IMR-90 (cell line): ENCODE data around the gene FHL2. TPM values are rescaled to one million over a fixed set of nuclear protein-coding genes. Genes with fewer than 3 reads are reported as not detected.

Experiments
- ATAC-seq: fragments of 200-7000 bp; cut with Tn5 transposase; 2 replicates; pipeline ENCODE4 v1.9.1; 2020; ENCODE audit warnings: low read depth, mild to moderate bottlenecking, moderate library complexity
- BruUV-seq: library from RNA; stranded (reverse); fragments of 400-500 nt; replicated peaks from 2 replicates; lab custom pipeline; 2021; lab: Mats Ljungman, UMichigan
- CTCF ChIA-PET: fragments of 300-600 bp; formaldehyde crosslinking; extraction: SDS; loops from one replicate; lab custom pipeline; 2021; ENCODE audit warnings: antibody characterized with exemption; lab: Yijun Ruan, JAX
- POLR2A ChIA-PET: fragments of 300-600 bp; sonication (Branson Sonifier 250); formaldehyde crosslinking; loops from one replicate; lab custom pipeline; 2022; ENCODE audit warnings: antibody characterized with exemption; ENCODE audit not compliant: unreplicated experiment; lab: Charles Lee
- DNase-seq: peaks from one replicate; pipeline ENCODE4 v3.0.0; 2013
- H2AFZ ChIP-seq: replicated peaks from 2 replicates; pipeline ENCODE3; 2013; ENCODE audit warnings: low read length, mild to moderate bottlenecking; ENCODE audit not compliant: poor library complexity
- H2AK5ac ChIP-seq: 2 replicates; pipeline ENCODE4 v1.6.1; 2013; ENCODE audit warnings: low read depth, low read length, inconsistent platforms
- H2AK9ac ChIP-seq: replicated peaks from 2 replicates; pipeline ENCODE3; 2013; ENCODE audit warnings: mild to moderate bottlenecking, low read depth, low read length, moderate library complexity; ENCODE audit not compliant: poor library complexity
- H2BK120ac ChIP-seq: 2 replicates; pipeline ENCODE4 v1.6.1; 2013; ENCODE audit warnings: low read depth, low read length, inconsistent platforms
- H2BK15ac ChIP-seq: 3 replicates; pipeline ENCODE4 v1.6.1; 2013; ENCODE audit warnings: low read depth, low read length, inconsistent platforms
- H2BK20ac ChIP-seq: 2 replicates; pipeline ENCODE4 v1.6.1; 2013; ENCODE audit warnings: low read depth, mild to moderate bottlenecking, inconsistent platforms, low read length, moderate library complexity
- H2BK5ac ChIP-seq: 2 replicates; pipeline ENCODE4 v1.6.1; 2013; ENCODE audit warnings: mild to moderate bottlenecking, low read depth, low read length, inconsistent platforms; ENCODE audit not compliant: poor library complexity, severe bottlenecking
- H3K14ac ChIP-seq: replicated peaks from 2 replicates; pipeline ENCODE4 v1.6.1; 2013; ENCODE audit warnings: low read depth, low read length, inconsistent platforms
- H3K18ac ChIP-seq: 2 replicates; pipeline ENCODE4 v1.6.1; 2013; ENCODE audit warnings: low read depth, low read length, control low read depth
- H3K23ac ChIP-seq: 2 replicates; pipeline ENCODE4 v1.6.1; 2013; ENCODE audit warnings: low read depth, low read length, inconsistent platforms
- H3K27ac ChIP-seq: 2 replicates; pipeline ENCODE4 v1.5.1; 2013; ENCODE audit warnings: mild to moderate bottlenecking, control low read depth, low read length; ENCODE audit not compliant: insufficient read depth
- H3K27me3 ChIP-seq: 2 replicates; pipeline ENCODE4 v1.6.1; 2013; ENCODE audit warnings: low read length; ENCODE audit not compliant: control insufficient read depth, insufficient read depth
- H3K36me3 ChIP-seq: 2 replicates; pipeline ENCODE4 v1.6.1; 2013; ENCODE audit warnings: low read length, mixed read lengths; ENCODE audit not compliant: control insufficient read depth, insufficient read depth
- H3K4ac ChIP-seq: 2 replicates; pipeline ENCODE4 v1.6.1; 2013; ENCODE audit warnings: low read depth, low read length, inconsistent platforms
- H3K4me1 ChIP-seq: 2 replicates; pipeline ENCODE4 v1.6.1; 2013; ENCODE audit warnings: low read length, mixed read lengths; ENCODE audit not compliant: control insufficient read depth, insufficient read depth
- H3K4me2 ChIP-seq: 2 replicates; pipeline ENCODE4 v1.6.1; 2013; ENCODE audit warnings: low read depth, mild to moderate bottlenecking, control low read depth, low read length, moderate library complexity
- H3K4me3 ChIP-seq: 2 replicates; pipeline ENCODE4 v1.5.1; 2013; ENCODE audit warnings: low read depth, mild to moderate bottlenecking, control low read depth, low read length, moderate library complexity; ENCODE audit not compliant: insufficient read depth
- H3K56ac ChIP-seq: 2 replicates; pipeline ENCODE4 v1.6.1; 2013; ENCODE audit warnings: low read length, inconsistent platforms; ENCODE audit not compliant: insufficient read depth; ENCODE audit errors: extremely low read depth
- H3K79me1 ChIP-seq, 2 experiments: 2 replicates each; pipeline ENCODE4 v1.6.1; 2013; ENCODE audit warnings: low read length in 2 of 2, inconsistent platforms in 1 of 2, low read depth in 1 of 2
- H3K9ac ChIP-seq: 2 replicates; pipeline ENCODE4 v1.6.1; 2013; ENCODE audit warnings: low read depth, low read length, control low read depth
- H3K9me1 ChIP-seq: 2 replicates; pipeline ENCODE4 v1.6.1; 2013; ENCODE audit warnings: low read length, inconsistent platforms; ENCODE audit not compliant: insufficient read depth
- H3K9me3 ChIP-seq: 2 replicates; pipeline ENCODE4 v1.6.1; 2013; ENCODE audit warnings: low read length; ENCODE audit not compliant: control insufficient read depth, insufficient read depth
- H4K20me1 ChIP-seq: 2 replicates; pipeline ENCODE4 v1.6.1; 2013; ENCODE audit warnings: low read length, inconsistent platforms; ENCODE audit not compliant: insufficient read depth
- H4K5ac ChIP-seq: 2 replicates; pipeline ENCODE4 v1.6.1; 2013; ENCODE audit warnings: mild to moderate bottlenecking, low read depth, low read length, control low read depth
- H4K8ac ChIP-seq, 2 experiments: 2 replicates each; pipeline ENCODE4 v1.6.1; 2013; ENCODE audit warnings: low read depth in 2 of 2, low read length in 2 of 2, control low read depth in 1 of 2, inconsistent platforms in 1 of 2
- H4K91ac ChIP-seq: 2 replicates; pipeline ENCODE4 v1.6.1; 2013; ENCODE audit warnings: low read depth, low read length, inconsistent platforms; ENCODE audit not compliant: insufficient read depth
- BHLHE40 ChIP-seq: fragments of 150-350 bp; IDR thresholded peaks from 2 replicates; pipeline ENCODE4 v1.6.1; 2016; ENCODE audit warnings: mild to moderate bottlenecking, low read depth, low read length
- CEBPB ChIP-seq: IDR thresholded peaks from 2 replicates; pipeline ENCODE4 v1.6.1; 2012; ENCODE audit warnings: low read depth, low read length, improper control_type of control experiment
- CHD1 ChIP-seq: IDR thresholded peaks from 2 replicates; pipeline ENCODE4 v1.6.1; 2012; ENCODE audit warnings: low read depth, low read length, improper control_type of control experiment
- CTCF ChIP-seq: conservative IDR thresholded peaks from 2 replicates; pipeline ENCODE4 v1.5.1; 2012; ENCODE audit warnings: mild to moderate bottlenecking, low read depth, low read length, improper control_type of control experiment
- ELK1 ChIP-seq: fragments of 150-350 bp; IDR thresholded peaks from 2 replicates; pipeline ENCODE4 v1.6.1; 2016; ENCODE audit warnings: low read depth, mild to moderate bottlenecking, low read length, moderate library complexity, borderline replicate concordance
- FOS ChIP-seq: fragments of 150-350 bp; IDR thresholded peaks from 2 replicates; pipeline ENCODE4 v1.6.1; 2016; ENCODE audit warnings: low read depth, low read length
- MAFK ChIP-seq: IDR thresholded peaks from 2 replicates; pipeline ENCODE4 v1.6.1; 2012; ENCODE audit warnings: low read depth, low read length, improper control_type of control experiment
- MAZ ChIP-seq: IDR thresholded peaks from 2 replicates; pipeline ENCODE4 v1.6.1; 2012; ENCODE audit warnings: low read depth, mild to moderate bottlenecking, low read length, improper control_type of control experiment, moderate library complexity, borderline replicate concordance
- MXI1 ChIP-seq: IDR thresholded peaks from 2 replicates; pipeline ENCODE4 v1.6.1; 2012; ENCODE audit warnings: low read depth, mild to moderate bottlenecking, low read length, moderate library complexity, borderline replicate concordance
- NFE2L2 ChIP-seq: fragments of 150-350 bp; IDR thresholded peaks from 2 replicates; pipeline ENCODE4 v1.6.1; 2016; ENCODE audit warnings: low read depth, mild to moderate bottlenecking, low read length
- POLR2A ChIP-seq: IDR thresholded peaks from 2 replicates; pipeline ENCODE4 v1.6.1; 2012; ENCODE audit warnings: mild to moderate bottlenecking, low read depth, low read length
- RAD21 ChIP-seq: IDR thresholded peaks from 2 replicates; pipeline ENCODE4 v1.6.1; 2012; ENCODE audit warnings: low read length, improper control_type of control experiment
- RCOR1 ChIP-seq: IDR thresholded peaks from 2 replicates; pipeline ENCODE4 v1.6.1; 2012; ENCODE audit warnings: mild to moderate bottlenecking, low read length, improper control_type of control experiment; ENCODE audit not compliant: insufficient replicate concordance
- RFX5 ChIP-seq: IDR thresholded peaks from 2 replicates; pipeline ENCODE4 v1.8.0; 2012; ENCODE audit warnings: low read depth, mild to moderate bottlenecking, low read length, moderate library complexity
- SMC3 ChIP-seq: fragments of 150-350 bp; IDR thresholded peaks from 2 replicates; pipeline ENCODE4 v1.6.1; 2016; ENCODE audit warnings: low read depth, mild to moderate bottlenecking, antibody characterized with exemption, low read length, moderate library complexity
- USF2 ChIP-seq: fragments of 150-350 bp; IDR thresholded peaks from 2 replicates; pipeline ENCODE4 v1.6.1; 2017; ENCODE audit warnings: mild to moderate bottlenecking, antibody characterized with exemption, low read length, low read depth
- WGBS, 2 experiments: methylation state at CpG; one replicate each; pipeline versions ENCODE4 v1.1.5 to v1.1.7; 2013; ENCODE audit warnings: missing lambda C conversion rate in 2 of 2; ENCODE audit not compliant: insufficient read length in 1 of 2; ENCODE audit errors: extremely low coverage in 2 of 2; 5-methylcytosine and 5-hydroxymethylcytosine counted together
- dilution Hi-C: fragments of 300-500 bp; cut with HindIII; formaldehyde crosslinking; loops from one replicate; pipeline ENCODE4 v1.14.3; 2018; ENCODE audit warnings: low sequenced_read_pairs; ENCODE audit not compliant: unreplicated experiment
- in situ Hi-C: fragments of 300-500 bp; cut with MboI; formaldehyde crosslinking; loops from 3 replicates; pipeline ENCODE4 v1.14.3; 2019; ENCODE audit warnings: low sequenced_read_pairs, inconsistent platforms, mixed read lengths
- intact Hi-C: fragments of 100-400 bp; cut with micrococcal nuclease; formaldehyde crosslinking; loops from 2 replicates; pipeline ENCODE4 v1.10.0; 2022
- polyA plus RNA-seq, 3 experiments: library from polyadenylated mRNA; depleted of rRNA; stranded (reverse); fragments of >200 nt; gene quantifications; 2 replicates each; pipeline ENCODE4 v1.2.3, GENCODE V29; 2012; ENCODE audit warnings: low replicate concordance in 1 of 3
- total RNA-seq: library from RNA; depleted of rRNA; stranded (reverse); fragments of >200 nt; gene quantifications from 2 replicates; pipeline ENCODE4 v1.2.3, GENCODE V29; 2012

Gene FHL2
- total and polyA plus RNA-seq, 2 of the 4 experiments (the other 2 are of a cell fraction), result 464 to 550 TPM

- in situ Hi-C loops (loop anchor here (25.0 kb wide), 1 partner anchor 449 kb away; no protein-coding TSS in a partner anchor), dilution Hi-C loops (no loop called here), intact Hi-C loops (no loop called here)
- H3K23ac ChIP-seq, result peak overlapping the region; percentile 63
- peak overlapping the region; percentile 98 for H3K27ac ChIP-seq
- H3K4me1 ChIP-seq, result 0 out of 2 replicates have a peak, but pooled peaks cover 3% of the 10 kb centered on the region
- H3K79me1 ChIP-seq, result peaks cover 11 to 37% of the 10 kb centered on the region in 2 experiments
- H2AK5ac ChIP-seq, result no peak overlapping the region; the same call in 1 of the 2 replicates
- TF ChIP-seq BHLHE40 (no peak), MAFK (no peak), RCOR1 (no peak), FOS (no peak), POLR2A (no peak), SMC3 (no peak), CEBPB (no peak), RFX5 (no peak), ELK1 (no peak), MXI1 (no peak), USF2 (no peak), CTCF (no peak), MAZ (no peak), NFE2L2 (no peak), RAD21 (no peak), CHD1 (no peak)
- H3K18ac ChIP-seq, result no peak overlapping the region
- ATAC-seq (peak; percentile 4; the same call in 1 of the 2 replicates), DNase-seq (no peak)
- H2BK120ac ChIP-seq, result no peak overlapping the region
- H3K36me3 ChIP-seq, result peaks cover 16% of the 10 kb centered on the region
- no peaks in the 10 kb centered on the region; the same call in 1 of the 2 replicates for H4K20me1 ChIP-seq
- peak overlapping the region; percentile 100 for H3K4me2 ChIP-seq
- 0% methylated on average over 2 of the region's 5 CpGs; no CpG with 5 or more reads in 1 of the 2 experiments for WGBS, 2 experiments
- no peaks in the 10 kb centered on the region for H3K27me3 ChIP-seq
- no peaks in the 10 kb centered on the region; the same call in 1 of the 2 replicates for H3K9me1 ChIP-seq
- TSS peak; percentile 55 for BruUV-seq
- peak overlapping the region; percentile 65 for H3K4ac ChIP-seq
- H4K5ac ChIP-seq, result peak overlapping the region; percentile 83
- peak overlapping the region; percentile 99 for H2AFZ ChIP-seq
- ChIA-PET POLR2A (no interaction called here), CTCF (interaction anchor here (0.6 kb wide), 1 partner anchor 58 kb away, joined by 4 read pairs; no protein-coding TSS in a partner anchor)
- H3K14ac ChIP-seq, result peak overlapping the region; percentile 79
- H2BK5ac ChIP-seq, result peak overlapping the region; percentile 40
- H3K4me3 ChIP-seq, result peak overlapping the region; percentile 75
- peak overlapping the region; percentile 74 for H3K56ac ChIP-seq
- no peaks in the 10 kb centered on the region for H3K9me3 ChIP-seq
- peak overlapping the region; percentile 91 for H2AK9ac ChIP-seq
- H2BK15ac ChIP-seq, result no peak overlapping the region
- H3K9ac ChIP-seq, result peak overlapping the region; percentile 99
- H2BK20ac ChIP-seq, result no peak overlapping the region
- peak overlapping the region; percentile 73 to 98 for H4K8ac ChIP-seq
- H4K91ac ChIP-seq, result peak overlapping the region; percentile 27; the same call in 1 of the 2 replicates
Measured at GRCh38 chr2:105338020-105338385, 60.8 kb downstream of the FHL2 start.
